Coronary artery (tissue), 2 donors: ENCODE measurements around the gene PHKG2.

Experiments
- DNase-seq: peaks from one replicate; pipeline ENCODE4 v3.0.0-alpha.2; 2017; ENCODE audit warnings: low spot score
- H3K27ac ChIP-seq, 2 donors: fragments of 200-600 bp; sonication (generic); one replicate each; pipeline ENCODE4 v1.5.1; 2016 to 2019
- H3K4me3 ChIP-seq: fragments of 200-600 bp; sonication (generic); 2 replicates; pipeline ENCODE4 v1.5.1; 2016; ENCODE audit warnings: mild to moderate bottlenecking, moderate library complexity
- CTCF ChIP-seq: fragments of 200-600 bp; sonication (generic); IDR thresholded peaks from one replicate; pipeline ENCODE4 v1.5.1; 2019; ENCODE audit warnings: antibody characterized with exemption

Gene PHKG2

DNA sequence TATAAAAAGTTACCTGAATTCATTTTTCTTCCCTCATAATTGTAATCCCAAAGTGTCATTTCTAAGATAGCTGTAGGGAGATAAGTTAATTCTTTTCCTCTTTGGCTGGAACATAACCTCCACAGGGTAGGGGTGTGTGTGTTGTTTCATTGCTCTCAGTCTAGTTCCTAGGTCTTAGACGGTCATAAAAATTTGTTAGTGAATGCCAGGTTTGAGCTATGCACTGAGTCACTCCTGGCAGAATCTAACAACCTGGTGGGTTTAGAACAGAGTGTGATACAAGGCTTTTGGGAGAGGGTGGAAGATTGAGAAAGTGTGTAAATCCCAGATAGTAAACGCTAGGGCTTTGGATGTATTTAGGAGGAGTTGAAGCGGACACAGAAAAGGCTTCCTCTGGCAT, 894 bp upstream of the PHKG2 start:
- no peak for DNase-seq
- TF ChIP-seq CTCF: no peak
- H3K4me3 ChIP-seq: peak overlapping the region; percentile 88
- H3K27ac ChIP-seq: peak overlapping the region; percentile 12 to 76

DNA sequence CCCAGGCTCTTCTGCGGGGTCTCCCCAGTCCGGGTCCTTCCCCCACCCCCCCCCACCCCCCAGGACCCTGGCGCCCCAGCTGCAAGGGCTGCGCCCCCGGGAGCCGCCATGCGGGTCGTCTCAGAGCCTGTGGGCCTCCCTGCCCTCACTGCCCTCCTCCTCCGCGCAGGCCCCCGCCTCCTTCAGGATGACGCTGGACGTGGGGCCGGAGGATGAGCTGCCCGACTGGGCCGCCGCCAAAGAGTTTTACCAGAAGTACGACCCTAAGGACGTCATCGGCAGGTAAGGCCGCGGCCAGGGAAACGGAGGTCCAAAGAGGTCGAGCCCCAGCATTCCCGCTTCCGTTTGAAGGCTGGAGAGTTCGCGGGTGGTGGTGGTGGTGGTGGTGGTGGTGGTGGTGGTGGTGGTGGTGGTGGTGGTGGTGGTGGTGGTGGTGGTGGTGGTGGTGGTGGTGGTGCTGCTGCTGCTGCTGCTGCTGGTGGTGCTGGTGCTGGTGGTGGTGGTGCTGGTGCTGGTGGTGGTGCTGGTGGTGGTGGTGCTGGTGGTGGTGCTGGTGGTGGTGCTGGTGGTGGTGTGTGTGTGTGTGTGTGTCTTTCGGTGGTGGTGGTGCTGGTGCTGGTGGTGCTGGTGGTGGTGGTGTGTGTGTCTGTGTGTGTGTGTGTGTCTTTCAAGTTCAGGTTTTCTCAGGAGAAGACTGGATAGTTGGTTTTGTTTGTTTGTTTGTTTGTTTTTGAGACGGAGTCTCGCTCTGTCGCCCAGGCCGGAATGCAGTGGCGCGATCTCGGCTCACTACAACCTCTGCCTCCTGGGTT, 615 bp downstream of the PHKG2 start:
- no peak for TF ChIP-seq CTCF
- peak; percentile 75 for DNase-seq
- Histone ChIP-seq H3K4me3 (peak overlapping the region; percentile 88), H3K27ac (peak overlapping the region; percentile 52 to 86)

- no peak for TF ChIP-seq CTCF
Observed at GRCh38 chr16:30750201-30750600, 2.0 kb downstream of the PHKG2 start.

DNA sequence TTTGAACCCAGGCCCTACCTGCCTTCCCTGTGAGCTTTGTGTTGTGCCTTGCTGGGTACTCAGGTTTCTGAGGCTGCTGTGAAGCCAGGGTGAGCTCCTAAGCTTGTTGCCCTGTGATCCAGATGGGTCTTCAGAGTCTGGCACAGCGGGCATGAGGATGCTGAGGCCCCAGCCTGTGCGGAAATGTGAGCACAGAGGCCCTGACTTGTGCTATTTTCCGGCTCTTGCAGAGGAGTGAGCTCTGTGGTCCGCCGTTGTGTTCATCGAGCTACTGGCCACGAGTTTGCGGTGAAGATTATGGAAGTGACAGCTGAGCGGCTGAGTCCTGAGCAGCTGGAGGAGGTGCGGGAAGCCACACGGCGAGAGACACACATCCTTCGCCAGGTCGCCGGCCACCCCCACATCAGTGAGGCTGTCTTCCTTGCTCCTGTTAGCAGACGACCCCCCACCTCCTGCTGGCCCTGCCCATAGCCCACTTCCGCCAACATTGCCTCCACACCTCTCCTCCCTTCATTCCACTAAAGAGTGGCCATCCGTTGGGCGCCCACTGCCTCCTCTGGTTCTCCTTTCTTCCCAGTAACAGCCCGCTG, 2.7 kb downstream of the PHKG2 start:
- Histone ChIP-seq H3K4me3 (no peak overlapping the region), H3K27ac (no peak overlapping the region)
- peak; percentile 59 for DNase-seq
- TF ChIP-seq CTCF: no peak

More at GRCh38 chr16:30750201-30750600, 2.0 kb downstream of the PHKG2 start:
- DNase-seq: peak; percentile 24
- Histone ChIP-seq H3K4me3 (no peak overlapping the region), H3K27ac (no peak overlapping the region)

- no peak for TF ChIP-seq CTCF
- Histone ChIP-seq H3K4me3 (no peak overlapping the region), H3K27ac (no peak overlapping the region)
- DNase-seq: peak; percentile 57
Observed at GRCh38 chr16:30753596-30753995, 5.4 kb downstream of the PHKG2 start.

DNA sequence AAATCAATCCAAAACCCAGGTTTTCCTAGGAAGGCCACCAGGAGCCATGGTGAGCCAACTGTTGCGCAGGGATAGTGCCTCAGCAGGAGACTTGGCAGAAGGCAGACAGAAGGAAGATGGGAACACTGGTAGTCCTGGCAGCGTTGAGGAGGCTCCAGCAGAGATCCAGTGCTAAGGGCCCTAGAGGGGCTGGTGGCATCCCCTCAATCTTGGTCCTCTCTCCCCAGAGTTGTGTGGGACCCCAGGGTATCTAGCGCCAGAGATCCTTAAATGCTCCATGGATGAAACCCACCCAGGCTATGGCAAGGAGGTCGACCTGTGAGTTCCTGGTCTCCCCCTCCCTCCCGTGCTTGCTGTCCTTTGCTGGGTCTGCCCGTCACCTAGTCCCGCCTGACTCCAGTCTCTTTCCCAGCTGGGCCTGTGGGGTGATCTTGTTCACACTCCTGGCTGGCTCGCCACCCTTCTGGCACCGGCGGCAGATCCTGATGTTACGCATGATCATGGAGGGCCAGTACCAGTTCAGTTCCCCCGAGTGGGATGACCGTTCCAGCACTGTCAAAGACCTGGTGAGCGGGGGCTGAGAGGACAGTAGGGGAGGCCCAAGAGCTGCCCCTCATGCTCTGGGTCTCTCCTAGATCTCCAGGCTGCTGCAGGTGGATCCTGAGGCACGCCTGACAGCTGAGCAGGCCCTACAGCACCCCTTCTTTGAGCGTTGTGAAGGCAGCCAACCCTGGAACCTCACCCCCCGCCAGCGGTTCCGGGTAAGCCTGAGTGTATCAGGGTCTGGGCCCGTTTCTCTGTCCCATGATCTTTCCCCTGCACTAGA, 7.9 kb downstream of the PHKG2 start:
- Histone ChIP-seq H3K27ac (no peak overlapping the region), H3K4me3 (no peak overlapping the region)
- DNase-seq: peak; percentile 57
- TF ChIP-seq CTCF: no peak
